Rectal smooth muscle tissue (tissue), 1 donor: ENCODE data around the gene SEMA4B.
A peak's percentile ranks its signal among the peaks of the same experiment; 100 is the strongest.

Source experiments
- H3K27ac ChIP-seq: one replicate; pipeline ENCODE4 v1.7.0; 2013; ENCODE audit warnings: low read depth, low read length, inconsistent platforms
- H3K27me3 ChIP-seq: one replicate; pipeline ENCODE4 v1.7.0; 2013; ENCODE audit warnings: low read length; ENCODE audit not compliant: control insufficient read depth, insufficient read depth
- H3K36me3 ChIP-seq: one replicate; pipeline ENCODE4 v1.7.0; 2013; ENCODE audit warnings: low read length; ENCODE audit not compliant: control insufficient read depth, insufficient read depth
- H3K4me1 ChIP-seq: one replicate; pipeline ENCODE4 v1.7.0; 2013; ENCODE audit warnings: low read length; ENCODE audit not compliant: control insufficient read depth, insufficient read depth
- H3K4me3 ChIP-seq: one replicate; pipeline ENCODE4 v1.7.0; 2013; ENCODE audit warnings: low read length
- H3K9ac ChIP-seq: one replicate; pipeline ENCODE4 v1.7.0; 2013; ENCODE audit warnings: low read length

Gene SEMA4B

GRCh38 chr15:90202929-90203328 is 1.8 kb downstream of the SEMA4B start:
- peaks cover 6% of the 10 kb centered on the region for H3K4me1 ChIP-seq
- H3K27me3 ChIP-seq = no peaks in the 10 kb centered on the region
- H3K27ac ChIP-seq = no peak overlapping the region
- H3K4me3 ChIP-seq = peak overlapping the region; percentile 81
- no peak overlapping the region for H3K9ac ChIP-seq
- peaks cover 9% of the 10 kb centered on the region for H3K36me3 ChIP-seq

GRCh38 chr15:90203473-90203872 is 2.3 kb downstream of the SEMA4B start:
- Histone ChIP-seq H3K36me3 (peaks cover 9% of the 10 kb centered on the region), H3K27ac (peak overlapping the region; percentile 4), H3K9ac (no peak overlapping the region), H3K4me1 (peaks cover 6% of the 10 kb centered on the region), H3K27me3 (no peaks in the 10 kb centered on the region), H3K4me3 (no peak overlapping the region)

- H3K36me3 ChIP-seq = peaks cover 9% of the 10 kb centered on the region
- peak overlapping the region; percentile 4 for H3K27ac ChIP-seq
- H3K4me3 ChIP-seq = no peak overlapping the region
- H3K27me3 ChIP-seq = no peaks in the 10 kb centered on the region
- no peak overlapping the region for H3K9ac ChIP-seq
- H3K4me1 ChIP-seq = peaks cover 6% of the 10 kb centered on the region
These were observed 2.8 kb downstream of the SEMA4B start for GRCh38 chr15:90203922-90204321.

- Histone ChIP-seq H3K4me1 (peaks cover 7% of the 10 kb centered on the region), H3K9ac (no peak overlapping the region), H3K27ac (no peak overlapping the region), H3K4me3 (no peak overlapping the region), H3K27me3 (no peaks in the 10 kb centered on the region), H3K36me3 (peaks cover 15% of the 10 kb centered on the region)
These were observed 4.1 kb downstream of the SEMA4B start for GRCh38 chr15:90205050-90205848.

GRCh38 chr15:90205886-90206285 is 4.8 kb downstream of the SEMA4B start:
- H3K27ac ChIP-seq = no peak overlapping the region

GRCh38 chr15:90207252-90207651 is 6.1 kb downstream of the SEMA4B start:
- Histone ChIP-seq H3K27ac (no peak overlapping the region), H3K4me3 (no peak overlapping the region), H3K4me1 (peaks cover 19% of the 10 kb centered on the region), H3K27me3 (no peaks in the 10 kb centered on the region), H3K9ac (no peak overlapping the region), H3K36me3 (peaks cover 18% of the 10 kb centered on the region)

More at GRCh38 chr15:90205886-90206285, 4.8 kb downstream of the SEMA4B start:
- Histone ChIP-seq H3K4me1 (peaks cover 10% of the 10 kb centered on the region), H3K4me3 (no peak overlapping the region), H3K36me3 (peaks cover 18% of the 10 kb centered on the region), H3K9ac (no peak overlapping the region), H3K27me3 (no peaks in the 10 kb centered on the region)

GRCh38 chr15:90208356-90208755 is 7.2 kb downstream of the SEMA4B start:
- H3K4me1 ChIP-seq = peaks cover 21% of the 10 kb centered on the region

GRCh38 chr15:90209591-90209990 is 8.5 kb downstream of the SEMA4B start:
- H3K4me3 ChIP-seq = no peak overlapping the region
- H3K36me3 ChIP-seq = peaks cover 21% of the 10 kb centered on the region
- H3K4me1 ChIP-seq = peaks cover 19% of the 10 kb centered on the region
- H3K9ac ChIP-seq = no peak overlapping the region
- no peaks in the 10 kb centered on the region for H3K27me3 ChIP-seq
- no peak overlapping the region for H3K27ac ChIP-seq

More at GRCh38 chr15:90208356-90208755, 7.2 kb downstream of the SEMA4B start:
- Histone ChIP-seq H3K27ac (no peak overlapping the region), H3K27me3 (no peaks in the 10 kb centered on the region), H3K4me3 (no peak overlapping the region), H3K36me3 (peaks cover 21% of the 10 kb centered on the region), H3K9ac (no peak overlapping the region)

GRCh38 chr15:90210593-90210992 is 9.5 kb downstream of the SEMA4B start:
- H3K27ac ChIP-seq = no peak overlapping the region
- peaks cover 21% of the 10 kb centered on the region for H3K36me3 ChIP-seq
- H3K27me3 ChIP-seq = no peaks in the 10 kb centered on the region
- no peak overlapping the region for H3K4me3 ChIP-seq
- peaks cover 19% of the 10 kb centered on the region for H3K4me1 ChIP-seq
- H3K9ac ChIP-seq = no peak overlapping the region

- Histone ChIP-seq H3K27ac (peak overlapping the region; percentile 16), H3K9ac (no peak overlapping the region), H3K4me1 (peaks cover 19% of the 10 kb centered on the region), H3K36me3 (peaks cover 18% of the 10 kb centered on the region), H3K4me3 (no peak overlapping the region), H3K27me3 (no peaks in the 10 kb centered on the region)
These were observed 9.9 kb downstream of the SEMA4B start for GRCh38 chr15:90211009-90211408.

- H3K4me1 ChIP-seq = peaks cover 19% of the 10 kb centered on the region
- H3K27ac ChIP-seq = peak overlapping the region; percentile 16
- H3K27me3 ChIP-seq = no peaks in the 10 kb centered on the region
- peak overlapping the region; percentile 21 for H3K9ac ChIP-seq
- peaks cover 12% of the 10 kb centered on the region for H3K36me3 ChIP-seq
- H3K4me3 ChIP-seq = peak overlapping the region; percentile 8
These were observed 10.5 kb downstream of the SEMA4B start for GRCh38 chr15:90211440-90212143.

- Histone ChIP-seq H3K4me3 (peak overlapping the region; percentile 8), H3K27ac (peak overlapping the region; percentile 13)
These were observed 11.3 kb downstream of the SEMA4B start for GRCh38 chr15:90212221-90213098.

More at GRCh38 chr15:90212221-90213098, 11.3 kb downstream of the SEMA4B start:
- Histone ChIP-seq H3K36me3 (peaks cover 16% of the 10 kb centered on the region), H3K4me1 (peaks cover 19% of the 10 kb centered on the region), H3K9ac (peak overlapping the region; percentile 21), H3K27me3 (no peaks in the 10 kb centered on the region)
